Esophagus squamous epithelium (tissue), 4 donors: Measurements from ENCODE around the gene POC5.

Source experiments
- CTCF ChIP-seq, 6 experiments: fragments of 450-650 bp in 4 of 6; fragments of 200-600 bp in 2 of 6; sonication (generic) in 2 of 6; IDR thresholded peaks; one replicate each; pipeline ENCODE4 v1.5.1; 2016 to 2019; ENCODE audit warnings: antibody characterized with exemption in 6 of 6, mild to moderate bottlenecking in 4 of 6, moderate library complexity in 4 of 6
- POLR2A ChIP-seq, 4 donors: fragments of 450-650 bp; IDR thresholded peaks; one replicate each; pipeline ENCODE4 v1.6.1; 2017; ENCODE audit warnings: antibody characterized with exemption in 4 of 4, mild to moderate bottlenecking in 4 of 4, moderate library complexity in 3 of 4

GRCh38 chr5:75701856-75702255 lies 15.4 kb downstream of the POC5 start:
- no peak for TF ChIP-seq POLR2A (IDR thresholded peaks at IDR 0.05)
- TF ChIP-seq CTCF (IDR thresholded peaks at IDR 0.05) = no peak
